ENCODE data around the gene PDE4B. TPM values are rescaled to one million over a fixed set of nuclear protein-coding genes. Genes with fewer than 3 reads are reported as not detected.

PDE4B gene
- total RNA-seq, 2 donors from 2014 or later, result 4.3 to 18.0 TPM

GRCh38 chr1:66211521-66211920, 418.8 kb downstream of the PDE4B start:
- H3K36me3 ChIP-seq (ENCODE audit: control insufficient read depth, insufficient read depth, low read length), result no peaks in the 10 kb centered on the region
- DNase-seq, result no peak
- H3K27ac ChIP-seq (ENCODE audit: low read depth, low read length), result no peak overlapping the region
- H3K9me3 Mint-ChIP-seq, result no peaks in the 10 kb centered on the region
- no peak overlapping the region for H3K27ac Mint-ChIP-seq
- no peaks in the 10 kb centered on the region for H3K36me3 Mint-ChIP-seq (ENCODE audit: low read depth)
- TF ChIP-seq CTCF (conservative IDR thresholded peaks at IDR 0.05), result no peak
- no peaks in the 10 kb centered on the region for H3K9me3 ChIP-seq (ENCODE audit: control insufficient read depth, low read length)
- no peak overlapping the region for H3K4me3 Mint-ChIP-seq
- no peaks in the 10 kb centered on the region for H3K27me3 ChIP-seq (ENCODE audit: control insufficient read depth, insufficient read depth, low read length, poor library complexity, severe bottlenecking)
- H3K4me3 ChIP-seq (ENCODE audit: low read length), result no peak overlapping the region
- no peaks in the 10 kb centered on the region for H3K27me3 Mint-ChIP-seq (ENCODE audit: insufficient read depth)
- WGBS, 2 experiments (ENCODE audit: insufficient coverage in 1 of 2, insufficient read length in 1 of 2), result 93 to 100% methylated on average over 4 to 5 of the region's 5 CpGs
- H3K4me1 ChIP-seq (ENCODE audit: control insufficient read depth, insufficient read depth, low read length), result no peaks in the 10 kb centered on the region
- H3K9ac ChIP-seq (ENCODE audit: extremely low read depth, low read length, poor library complexity, severe bottlenecking), result no peak overlapping the region
- no peaks in the 10 kb centered on the region for H3K4me1 Mint-ChIP-seq

GRCh38 chr1:66213491-66213890, 420.8 kb downstream of the PDE4B start:
- Histone ChIP-seq H3K4me1 (ENCODE audit: control insufficient read depth, insufficient read depth, low read length) (no peaks in the 10 kb centered on the region), H3K27me3 (ENCODE audit: control insufficient read depth, insufficient read depth, low read length, poor library complexity, severe bottlenecking) (no peaks in the 10 kb centered on the region), H3K9me3 (ENCODE audit: control insufficient read depth, low read length) (no peaks in the 10 kb centered on the region), H3K9ac (ENCODE audit: extremely low read depth, low read length, poor library complexity, severe bottlenecking) (no peak overlapping the region), H3K36me3 (ENCODE audit: control insufficient read depth, insufficient read depth, low read length) (no peaks in the 10 kb centered on the region), H3K27ac (ENCODE audit: low read depth, low read length) (no peak overlapping the region), H3K4me3 (ENCODE audit: low read length) (no peak overlapping the region)
- Mint-ChIP-seq H3K27ac (no peak overlapping the region), H3K4me3 (no peak overlapping the region), H3K27me3 (ENCODE audit: insufficient read depth) (no peaks in the 10 kb centered on the region), H3K9me3 (no peaks in the 10 kb centered on the region), H3K36me3 (ENCODE audit: low read depth) (no peaks in the 10 kb centered on the region), H3K4me1 (no peaks in the 10 kb centered on the region)
- WGBS, 2 experiments (ENCODE audit: insufficient coverage in 1 of 2, insufficient read length in 1 of 2), result 87 to 100% methylated on average over 1 to 2 of the region's 2 CpGs
- no peak for TF ChIP-seq CTCF (conservative IDR thresholded peaks at IDR 0.05)
- no peak for DNase-seq

GRCh38 chr1:66214901-66215300, 422.2 kb downstream of the PDE4B start:
- H3K4me3 Mint-ChIP-seq, result no peak overlapping the region
- no peak overlapping the region for H3K4me3 ChIP-seq (ENCODE audit: low read length)
- H3K36me3 ChIP-seq (ENCODE audit: control insufficient read depth, insufficient read depth, low read length), result no peaks in the 10 kb centered on the region
- TF ChIP-seq CTCF (conservative IDR thresholded peaks at IDR 0.05), result no peak
- no peaks in the 10 kb centered on the region for H3K9me3 ChIP-seq (ENCODE audit: control insufficient read depth, low read length)
- H3K27ac Mint-ChIP-seq, result no peak overlapping the region
- H3K27me3 ChIP-seq (ENCODE audit: control insufficient read depth, insufficient read depth, low read length, poor library complexity, severe bottlenecking), result no peaks in the 10 kb centered on the region
- no peak overlapping the region for H3K9ac ChIP-seq (ENCODE audit: extremely low read depth, low read length, poor library complexity, severe bottlenecking)
- H3K4me1 Mint-ChIP-seq, result no peaks in the 10 kb centered on the region
- H3K4me1 ChIP-seq (ENCODE audit: control insufficient read depth, insufficient read depth, low read length), result no peaks in the 10 kb centered on the region
- H3K27ac ChIP-seq (ENCODE audit: low read depth, low read length), result no peak overlapping the region
- no peaks in the 10 kb centered on the region for H3K27me3 Mint-ChIP-seq (ENCODE audit: insufficient read depth)
- H3K36me3 Mint-ChIP-seq (ENCODE audit: low read depth), result no peaks in the 10 kb centered on the region
- no peaks in the 10 kb centered on the region for H3K9me3 Mint-ChIP-seq
- DNase-seq, result no peak

Measured in endodermal cell (in vitro differentiated cells).